Measurements from ENCODE around the gene RHBDL1. TPM values are rescaled to one million over a fixed set of nuclear protein-coding genes. Genes with fewer than 3 reads are reported as not detected.

Gene RHBDL1
- total and polyA plus RNA-seq, 2 donors (not counting 3 experiments of a cell fraction or from before 2014, with no cell fraction given) = 1.1 to 1.8 TPM

GRCh38 chr16:654034-654433 lies 21.4 kb upstream of the RHBDL1 start:
- Histone ChIP-seq H3K27ac (ENCODE audit: insufficient read depth, low read depth, low read length) (no peak overlapping the region), H3K79me2 (ENCODE audit: control insufficient read depth, insufficient read depth, low read length) (no peaks in the 10 kb centered on the region), H3K36me3 (ENCODE audit: control insufficient read depth in 2 of 2, extremely low read depth in 1 of 2, insufficient read depth in 2 of 2, low read length in 2 of 2) (peaks cover 0 to 4% of the 10 kb centered on the region in 2 experiments), H3K9ac (replicated peaks; ENCODE audit: extremely low read depth, insufficient read depth, low read length) (no peak overlapping the region), H3K9me3 (replicated peaks; ENCODE audit: control insufficient read depth, insufficient read depth, low read length) (no peaks in the 10 kb centered on the region), H3K4me1 (ENCODE audit: control insufficient read depth, extremely low read depth, insufficient read depth, low read length) (no peaks in the 10 kb centered on the region), H4K20me1 (replicated peaks; ENCODE audit: control insufficient read depth, extremely low read depth, insufficient read depth, low read length) (no peaks in the 10 kb centered on the region), H3K4me2 (ENCODE audit: insufficient read depth, low read length) (no peak overlapping the region), H3K9me1 (replicated peaks; ENCODE audit: control insufficient read depth, extremely low read depth, insufficient read depth, low read length) (no peaks in the 10 kb centered on the region), H3K4me3 (replicated peaks in 1 of 3; ENCODE audit: insufficient read depth in 1 of 3, low read depth in 1 of 3, low read length in 3 of 3) (no peak overlapping the region), H2AFZ (ENCODE audit: low read depth, low read length) (no peak overlapping the region), H3K27me3 (ENCODE audit: control insufficient read depth in 2 of 2, insufficient read depth in 2 of 2, low read length in 2 of 2) (no peaks in the 10 kb centered on the region)
- dilution Hi-C loops (cut with MboI; ENCODE audit: extremely low pct_ligation_motif_present, low sequenced_read_pairs) (no loop called here), intact Hi-C loops (cut with micrococcal nuclease) (no loop called here)
- TF ChIP-seq POLR2A (IDR thresholded peaks at IDR 0.05; ENCODE audit: low read depth, low read length) = no peak
- no peak for TF ChIP-seq POLR2AphosphoS5 (IDR thresholded peaks at IDR 0.05; ENCODE audit: insufficient read depth, low read depth, low read length)
- no peak for TF ChIP-seq JUN (IDR thresholded peaks at IDR 0.05; ENCODE audit: borderline replicate concordance, insufficient read depth, insufficient read length, low read depth)
- TF ChIP-seq MAX (IDR thresholded peaks at IDR 0.05; ENCODE audit: insufficient read depth, insufficient read length) = no peak
- no peak for TF ChIP-seq GATA2 (IDR thresholded peaks at IDR 0.05; ENCODE audit: insufficient read depth, insufficient read length, low read depth, low read length)
- TF ChIP-seq FOS (IDR thresholded peaks at IDR 0.05; ENCODE audit: borderline replicate concordance, insufficient read depth, low read length) = no peak
- no peak for TF ChIP-seq MYC (IDR thresholded peaks at IDR 0.05; ENCODE audit: low read depth, low read length)
- no peak for TF ChIP-seq CTCF (IDR thresholded peaks at IDR 0.05; ENCODE audit: extremely low read depth in 1 of 2, insufficient read depth in 1 of 2, low read depth in 1 of 2, low read length in 2 of 2)
- TF ChIP-seq EZH2 (IDR thresholded peaks at IDR 0.05; ENCODE audit: borderline replicate concordance, low read depth, low read length, severe bottlenecking) = no peak
- FAIRE-seq (no peak), DNase-seq (ENCODE audit: low read depth, low spot score) (no peak)
- ChIA-PET CTCF (interaction anchor here (1.0 kb wide), 1 partner anchor 14 kb away, joined by 4 read pairs; the partner anchor contains the start of gene RHOT2), POLR2A (interaction anchor here (0.7 kb wide), 1 partner anchor 76 kb away, joined by 6 read pairs; no protein-coding TSS in a partner anchor)
- BruUV-seq (replicated peaks) = no TSS peak

Measured in endothelial cell of umbilical vein (primary cell).